Midbrain (tissue), 1 donor: ENCODE results near the gene DNM1.
A peak's percentile ranks its signal among the peaks of the same experiment; 100 is the strongest.

Experiments used
- DNase-seq: peaks from one replicate; lab custom pipeline; 2025; lab: John Stamatoyannopoulos, UW

DNM1 gene

DNA sequence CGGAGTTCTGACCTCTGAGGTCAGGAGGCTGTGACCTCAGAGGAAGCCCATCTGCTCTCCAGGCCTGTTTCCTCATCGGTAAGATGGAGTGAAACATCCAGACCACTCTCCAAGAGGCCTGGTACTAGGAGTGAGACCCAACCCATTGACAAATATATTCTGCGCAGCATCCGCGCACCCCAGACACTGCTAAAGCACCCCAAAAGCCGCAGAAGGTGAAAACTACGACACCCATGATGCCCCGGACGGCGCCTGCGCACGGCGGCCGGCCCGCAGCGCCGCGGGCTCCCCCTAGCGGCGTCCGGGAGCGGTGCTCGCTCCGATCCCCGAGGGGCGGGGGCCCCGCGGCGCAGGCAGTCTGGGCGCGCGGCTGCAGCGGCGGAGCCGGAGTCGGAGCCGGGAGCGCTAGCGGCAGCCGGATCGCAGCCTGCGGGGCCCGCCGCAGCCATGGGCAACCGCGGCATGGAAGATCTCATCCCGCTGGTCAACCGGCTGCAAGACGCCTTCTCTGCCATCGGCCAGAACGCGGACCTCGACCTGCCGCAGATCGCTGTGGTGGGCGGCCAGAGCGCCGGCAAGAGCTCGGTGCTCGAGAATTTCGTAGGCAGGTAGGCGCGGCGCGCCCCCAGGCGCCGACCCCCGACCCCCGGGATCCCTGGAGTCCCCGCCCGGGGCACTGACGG lies at the start of gene DNM1:
Gene DNM1, plus strand, starts transcription at position 356 of the 683 bp plus-strand sequence. Its CDS starts 92 bp downstream, at position 448.
- DNase-seq = peak; percentile 60

DNA sequence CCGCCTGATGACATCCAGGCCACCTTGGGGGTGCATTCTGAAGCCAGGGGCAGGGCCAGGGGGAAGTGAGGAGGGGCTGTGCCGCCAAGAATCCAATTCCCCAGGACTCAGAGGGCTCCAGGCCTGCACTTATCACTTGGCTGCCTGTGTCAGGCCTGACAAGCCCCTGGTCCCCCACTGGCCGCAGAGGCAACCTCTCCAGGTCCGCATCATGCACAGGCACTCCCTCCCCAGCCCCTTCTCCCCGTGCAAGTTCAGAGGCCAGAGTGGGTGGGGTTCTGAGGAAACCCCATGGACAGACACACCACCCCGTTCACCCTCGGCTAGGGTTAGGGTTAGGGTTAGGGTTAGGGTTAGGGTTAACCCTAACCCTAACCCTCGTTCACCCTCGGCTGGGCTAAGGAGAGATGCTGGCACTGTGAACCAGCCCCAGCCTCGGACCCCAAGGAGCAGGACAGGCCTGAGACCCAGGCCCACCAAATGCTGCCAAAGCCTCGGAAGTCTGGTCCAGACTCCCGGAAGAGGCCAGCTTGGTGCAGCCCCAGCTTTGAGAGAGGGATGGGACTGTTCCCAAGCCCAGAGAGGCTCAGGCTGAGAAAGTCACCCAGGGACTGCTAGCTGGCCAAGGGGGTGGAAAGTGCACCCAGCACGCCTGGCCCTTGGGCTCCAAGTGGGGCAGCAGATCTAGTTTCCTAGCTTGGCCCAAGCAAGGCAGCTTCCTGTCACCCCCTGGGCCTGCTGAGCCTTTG lies 49.1 kb upstream of the DNM1 start:
- no peak for DNase-seq

DNA sequence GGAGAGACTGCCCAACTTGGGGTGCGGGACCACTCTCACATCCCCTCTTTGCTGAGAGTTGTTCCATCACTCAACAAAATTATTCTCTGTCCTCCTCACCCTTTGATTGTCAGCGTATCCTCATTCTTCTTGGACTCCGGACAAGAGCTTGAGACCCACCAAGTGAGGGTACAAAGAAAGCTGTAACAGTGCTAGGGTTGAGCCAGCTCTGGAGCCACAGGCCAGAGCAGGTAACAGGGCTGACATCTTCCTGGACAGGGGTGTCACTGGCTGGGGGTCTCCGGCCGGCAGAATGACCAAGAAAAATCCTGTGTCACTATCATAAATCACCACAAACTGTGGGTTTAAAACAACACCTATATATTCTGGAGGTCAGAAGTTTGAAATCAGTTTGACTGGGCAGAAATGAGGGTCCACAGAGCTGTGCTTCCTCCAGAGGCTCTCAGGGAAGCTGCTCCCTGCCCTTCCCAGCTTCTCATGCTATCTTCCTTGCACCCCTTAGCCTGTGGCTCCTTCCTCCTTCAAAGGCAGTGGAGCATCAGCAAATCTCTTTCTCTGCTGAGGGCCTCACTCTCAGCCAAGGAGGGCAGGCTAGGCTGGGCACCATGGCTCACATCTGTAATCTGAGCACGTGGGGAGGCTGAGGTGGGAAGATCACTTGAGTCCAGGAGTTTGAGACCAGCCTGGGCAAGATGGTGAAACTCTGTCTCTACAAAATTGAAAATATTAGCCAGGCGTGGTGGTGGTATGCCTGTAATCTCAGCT lies 47.3 kb upstream of the DNM1 start:
- no peak for DNase-seq

DNA sequence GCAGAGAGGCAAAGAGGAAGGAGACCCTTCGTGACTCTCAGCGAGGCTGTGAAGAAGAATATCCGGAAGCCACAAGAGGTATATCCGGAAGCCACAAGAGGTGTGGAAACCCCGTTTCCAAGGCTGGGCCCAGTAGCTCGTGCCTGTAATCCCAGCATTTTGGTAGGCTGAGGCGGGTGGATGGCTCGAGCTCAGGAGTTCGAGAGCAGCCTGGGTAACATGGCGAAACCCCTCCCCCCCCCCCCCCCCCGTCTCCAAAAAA lies 43.7 kb upstream of the DNM1 start:
- no peak for DNase-seq

DNA sequence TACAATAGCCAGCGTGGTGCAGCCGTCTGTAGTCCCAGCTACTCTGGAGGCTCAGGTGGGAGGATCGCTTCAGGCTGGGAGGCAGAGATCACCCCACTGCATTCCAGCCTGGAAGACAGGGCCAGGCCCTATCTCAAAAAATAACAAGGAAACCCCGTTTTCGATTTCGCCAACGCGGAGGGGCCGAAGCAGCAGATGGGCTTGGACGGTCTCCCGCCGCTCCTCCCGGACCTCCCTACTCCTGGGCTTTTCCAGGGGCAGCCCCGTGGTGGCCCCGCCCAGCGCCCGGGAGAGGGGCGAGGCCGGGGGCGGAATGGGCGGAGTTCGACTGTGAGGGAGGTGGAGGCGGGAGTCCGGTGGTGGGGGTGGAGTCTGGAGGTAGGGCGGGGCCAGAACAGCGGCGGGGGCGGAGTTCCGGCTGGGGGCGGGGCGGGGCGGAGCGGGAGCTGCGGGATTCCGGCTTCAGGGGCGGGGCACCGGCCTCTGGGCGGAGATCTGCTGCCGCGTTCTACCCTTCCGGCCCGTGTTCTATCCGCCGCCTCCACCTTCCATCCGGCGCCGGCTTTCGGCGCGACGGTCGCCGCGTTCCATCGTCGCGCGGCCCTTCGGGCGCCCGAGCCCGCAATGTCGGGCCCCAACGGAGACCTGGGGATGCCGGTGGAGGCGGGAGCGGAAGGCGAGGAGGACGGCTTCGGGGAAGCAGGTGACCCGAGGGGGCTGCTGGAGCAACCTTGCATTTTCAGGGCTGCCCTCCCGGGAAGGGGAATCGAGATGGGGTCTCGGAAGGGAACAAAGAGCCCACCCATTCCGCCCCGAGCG lies 43.2 kb upstream of the DNM1 start, which contains the start of gene BBLN:
Gene BBLN, plus strand, starts transcription at position 482 of the 819 bp plus-strand sequence. Its CDS starts 143 bp downstream, at position 625.
- DNase-seq = peak; percentile 92

DNA sequence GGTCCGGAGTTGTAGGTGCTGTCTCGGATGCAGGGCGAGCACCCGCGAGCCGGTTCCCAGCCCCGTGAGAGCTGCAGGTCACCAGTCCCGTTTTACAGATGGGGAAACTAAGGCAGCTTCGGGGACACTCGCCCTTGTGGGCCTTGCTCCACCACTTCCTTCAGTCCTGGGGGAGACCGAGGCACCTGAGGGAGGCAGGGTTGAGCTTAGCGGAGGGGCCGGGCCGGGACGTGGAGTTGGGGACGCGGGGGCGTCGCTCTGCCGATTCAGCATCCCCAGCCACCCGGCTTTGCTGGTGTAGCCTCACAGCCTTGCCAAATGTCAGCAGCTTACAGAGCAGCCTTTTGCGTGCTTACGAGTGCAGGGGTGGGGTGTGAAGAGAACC lies 42.6 kb upstream of the DNM1 start:
- no peak for DNase-seq

DNA sequence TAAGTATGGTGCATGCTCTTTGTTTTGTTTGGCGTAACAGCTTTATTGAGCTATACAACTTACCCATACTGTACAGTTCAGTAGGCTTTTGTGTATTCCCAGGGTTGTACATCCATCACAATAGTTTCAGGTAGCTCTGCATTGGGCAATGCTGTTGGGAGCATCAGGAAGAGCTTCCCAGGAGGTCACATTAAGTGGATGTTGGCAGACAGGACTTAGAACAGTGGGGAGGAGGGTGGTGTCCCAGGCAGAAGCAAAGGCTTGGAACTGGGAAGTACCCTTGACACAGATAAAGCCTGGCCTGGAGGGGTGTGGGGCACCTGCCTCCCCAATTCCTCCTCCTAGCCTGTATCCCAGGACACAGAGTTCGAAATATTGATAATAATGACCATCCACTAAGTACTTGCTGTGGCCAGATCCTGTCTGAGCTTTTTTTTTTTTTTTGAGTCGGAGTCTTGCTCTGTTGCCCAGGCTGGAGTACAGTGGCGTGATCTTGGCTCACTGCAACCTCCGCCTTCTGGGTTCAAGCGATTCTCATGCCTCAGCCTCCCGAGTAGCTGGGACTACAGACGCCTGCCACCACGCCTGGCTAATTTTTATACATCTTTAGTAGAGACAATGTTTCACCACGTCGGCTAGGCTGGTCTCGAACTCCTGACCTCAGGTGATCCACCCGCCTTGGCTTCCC lies 41.8 kb upstream of the DNM1 start:
- DNase-seq = no peak

DNA sequence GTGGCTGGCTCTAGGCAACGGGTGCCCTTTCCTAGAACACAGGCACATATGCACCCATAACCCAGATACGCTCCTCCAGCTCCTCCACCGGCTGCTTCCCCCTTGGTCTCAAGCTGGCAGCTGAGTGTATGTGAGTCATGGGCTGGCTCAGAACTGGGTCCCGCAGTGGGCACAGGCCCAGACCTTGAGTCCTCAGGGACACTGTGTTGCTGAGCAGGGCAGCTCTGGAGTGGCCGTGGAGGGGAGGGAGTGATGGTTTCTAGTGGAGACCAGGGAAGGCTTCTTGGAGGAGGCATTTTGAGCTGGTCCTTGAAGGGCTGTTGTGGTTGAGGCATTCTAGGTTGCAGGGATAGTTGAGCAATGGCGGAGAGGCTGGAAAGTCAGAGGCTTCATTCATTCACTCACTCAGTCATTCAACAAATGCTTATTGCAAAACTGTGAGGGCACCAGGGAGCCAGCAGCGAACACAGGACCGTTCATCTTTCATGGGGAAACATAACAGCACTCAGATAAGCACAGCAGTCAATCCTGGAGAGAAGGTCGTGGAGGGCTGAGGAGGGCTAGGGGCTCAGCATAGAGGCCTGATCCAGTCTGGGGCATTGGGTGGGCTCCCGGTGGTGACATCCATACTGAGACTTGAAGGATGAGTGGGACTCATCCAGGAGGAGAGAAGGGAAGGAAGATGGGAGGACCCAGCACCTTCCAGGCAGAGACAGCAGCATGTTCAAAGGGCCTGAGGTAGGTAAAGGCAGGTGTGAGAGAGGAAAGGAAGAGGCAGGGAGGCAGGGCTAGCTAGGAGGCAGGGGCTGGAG lies 40.8 kb upstream of the DNM1 start:
- no peak for DNase-seq

DNA sequence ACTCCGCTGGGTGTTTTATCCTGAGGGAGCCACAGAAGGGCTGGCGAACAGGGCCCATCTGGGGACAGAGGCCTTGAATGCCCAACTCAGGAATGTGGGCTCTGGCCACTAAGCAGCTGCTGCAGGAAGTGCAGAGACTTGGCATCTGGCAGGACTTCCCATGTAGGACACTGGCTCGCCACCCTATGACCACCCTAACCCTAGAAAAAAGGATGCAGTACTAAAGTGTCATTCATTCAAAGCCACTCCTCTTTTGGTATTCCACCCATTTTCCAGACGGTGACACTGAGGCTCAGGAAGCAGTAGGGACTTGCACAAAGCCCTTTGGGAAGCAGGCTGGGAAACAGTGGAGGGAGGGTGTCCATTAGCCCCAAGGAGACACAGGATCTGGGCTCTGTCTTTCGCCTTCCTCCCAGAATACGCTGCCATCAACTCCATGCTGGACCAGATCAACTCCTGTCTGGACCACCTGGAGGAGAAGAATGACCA lies 40.1 kb upstream of the DNM1 start:
- no peak for DNase-seq

DNA sequence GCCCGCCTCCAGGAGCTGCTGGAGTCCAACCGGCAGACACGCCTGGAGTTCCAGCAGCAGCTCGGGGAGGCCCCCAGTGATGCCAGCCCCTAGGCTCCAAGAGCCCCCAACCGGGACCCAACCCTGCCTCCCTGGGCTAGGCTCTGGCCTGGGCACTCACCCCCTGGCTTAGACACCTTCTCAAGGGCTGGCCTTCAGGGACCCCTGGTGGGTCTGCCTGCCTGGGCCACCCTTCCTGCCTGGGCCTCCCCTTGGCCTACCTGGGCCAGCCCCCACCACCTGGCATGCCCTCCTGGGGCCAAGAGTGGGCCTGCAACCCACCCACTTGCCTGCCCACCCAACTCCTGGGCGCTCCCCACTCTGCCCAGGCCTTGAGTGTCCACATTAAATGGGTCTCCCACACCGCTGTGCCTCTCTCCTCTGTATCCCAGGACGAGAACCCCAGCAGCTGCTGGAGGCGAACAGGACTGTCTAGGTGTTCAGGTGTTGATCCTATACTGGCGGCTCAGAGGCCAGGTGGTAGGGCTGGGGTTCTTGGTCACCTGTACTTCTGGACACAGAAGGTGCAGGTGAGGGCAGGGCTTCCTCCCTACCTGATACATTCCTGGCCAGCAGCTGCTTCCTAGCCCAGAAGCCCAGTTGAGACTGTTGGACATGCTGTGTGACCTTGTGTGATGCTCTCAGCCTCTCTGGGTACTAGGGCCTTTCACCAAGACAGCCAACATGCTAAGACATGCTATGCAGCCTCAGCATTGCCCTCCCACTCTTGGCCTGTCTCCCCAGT lies 39.5 kb upstream of the DNM1 start:
- DNase-seq = no peak

DNA sequence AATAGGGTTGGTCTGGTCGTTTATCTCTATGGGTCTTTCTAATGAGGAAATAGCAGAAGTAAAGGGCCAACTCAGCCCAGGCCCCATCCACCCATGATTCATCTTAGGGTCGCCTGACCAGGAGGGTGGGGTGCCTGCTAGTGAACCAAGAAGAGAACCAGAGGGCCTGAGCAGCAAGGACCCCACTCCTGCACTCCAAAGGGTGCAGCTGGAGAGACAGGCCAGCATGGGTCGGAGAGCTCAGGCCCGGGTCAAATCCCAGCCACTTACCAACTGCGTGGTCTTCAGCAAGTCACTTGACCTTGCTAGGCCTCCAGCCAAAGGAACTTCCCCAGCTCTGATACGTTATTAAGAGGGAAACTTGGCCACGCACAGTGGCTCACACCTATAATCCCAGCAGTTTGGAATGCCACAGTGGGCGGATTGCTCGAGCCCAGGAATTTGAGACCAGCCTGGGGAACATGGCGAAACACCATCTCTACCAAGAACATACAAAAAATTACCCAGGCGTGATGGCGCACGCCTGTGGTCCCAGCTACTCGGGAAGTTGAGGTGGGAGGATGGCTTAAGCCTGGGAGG lies 38.8 kb upstream of the DNM1 start:
- DNase-seq = no peak

DNA sequence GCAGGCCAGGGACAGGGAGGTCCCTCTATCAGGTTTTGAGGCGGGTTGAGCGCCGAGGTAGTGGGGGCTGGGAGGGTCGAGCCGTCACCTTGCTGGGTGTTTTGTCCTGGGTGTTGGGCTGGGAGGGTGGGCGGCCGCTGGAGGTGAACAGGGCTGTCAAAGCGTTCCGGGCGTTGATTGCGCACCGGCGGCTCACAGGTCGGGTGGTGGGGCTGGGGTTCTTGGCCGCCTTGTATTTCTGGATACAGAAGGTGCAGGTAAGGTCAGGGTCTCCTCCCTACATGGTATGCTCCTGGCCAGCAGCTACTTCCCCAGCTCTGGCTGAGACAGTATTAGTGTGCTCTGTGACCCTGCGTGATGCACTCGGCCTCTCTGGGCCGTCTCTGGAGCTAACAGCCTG lies 37.0 kb upstream of the DNM1 start:
- DNase-seq = no peak

DNA sequence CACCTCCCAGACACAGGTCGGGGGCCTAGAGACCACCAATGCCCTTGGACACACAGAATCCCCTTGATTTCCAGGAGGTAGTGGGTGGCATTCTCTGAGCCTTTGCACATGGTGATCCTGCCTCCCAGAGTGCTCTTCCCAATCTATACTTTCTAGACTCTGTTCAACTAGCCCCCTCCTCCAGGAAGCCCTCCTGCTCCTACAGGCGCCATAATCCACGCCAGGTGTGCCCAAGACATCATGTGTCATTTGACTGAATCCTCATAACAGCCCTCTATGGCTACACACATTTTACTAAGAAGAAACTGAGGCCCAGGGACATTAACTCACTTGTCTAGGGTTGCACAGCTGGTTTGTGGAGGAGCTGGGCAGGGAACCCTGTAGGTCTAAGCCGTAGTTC lies 36.0 kb upstream of the DNM1 start:
- DNase-seq = no peak

DNA sequence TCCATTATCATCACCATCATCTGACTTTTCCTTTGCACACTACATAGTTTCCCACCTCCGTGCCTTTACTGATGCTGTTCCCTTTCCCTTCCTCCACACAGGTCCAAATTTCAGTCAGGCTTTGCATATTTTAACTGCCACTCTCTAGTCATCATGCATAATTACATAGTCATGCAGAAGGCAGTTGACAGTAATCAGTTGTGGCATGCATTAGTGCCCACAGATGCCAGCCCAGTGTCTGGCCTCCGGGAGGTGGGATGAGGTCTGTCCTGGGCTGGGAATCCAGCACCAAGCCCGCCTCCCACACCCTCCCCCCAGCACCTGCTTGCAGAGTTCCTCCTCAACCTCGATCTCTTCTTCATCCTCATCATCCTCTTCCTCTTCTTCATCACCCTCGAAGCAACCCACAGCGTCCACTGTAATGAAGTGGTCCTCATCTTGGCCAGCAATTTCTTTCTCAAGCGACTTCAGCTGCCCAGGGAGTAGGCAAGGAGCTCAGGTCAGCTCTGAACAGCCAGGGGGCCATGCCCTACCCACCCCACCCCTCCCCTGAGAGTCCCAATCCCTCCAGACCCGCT lies 34.4 kb upstream of the DNM1 start:
- DNase-seq = no peak

DNA sequence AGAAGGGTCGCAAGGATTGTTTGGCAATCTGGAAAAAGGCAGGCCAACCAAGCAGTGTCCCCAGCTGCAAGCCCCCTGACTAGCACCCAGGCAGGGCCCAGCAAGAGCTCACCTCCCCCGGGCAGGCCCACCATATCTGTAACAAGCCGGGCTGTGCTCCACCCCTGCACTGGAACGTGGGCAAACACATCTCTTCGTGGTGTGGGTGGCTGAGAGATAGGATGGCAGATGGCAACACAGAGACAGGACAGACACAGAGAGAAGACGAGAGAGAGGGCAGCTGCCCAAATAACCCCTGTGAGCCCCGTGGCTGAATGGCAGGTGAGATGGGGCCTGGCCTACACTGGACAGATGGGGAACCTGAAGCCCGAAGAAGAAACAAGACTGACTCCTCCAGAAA lies 33.7 kb upstream of the DNM1 start:
- no peak for DNase-seq

DNA sequence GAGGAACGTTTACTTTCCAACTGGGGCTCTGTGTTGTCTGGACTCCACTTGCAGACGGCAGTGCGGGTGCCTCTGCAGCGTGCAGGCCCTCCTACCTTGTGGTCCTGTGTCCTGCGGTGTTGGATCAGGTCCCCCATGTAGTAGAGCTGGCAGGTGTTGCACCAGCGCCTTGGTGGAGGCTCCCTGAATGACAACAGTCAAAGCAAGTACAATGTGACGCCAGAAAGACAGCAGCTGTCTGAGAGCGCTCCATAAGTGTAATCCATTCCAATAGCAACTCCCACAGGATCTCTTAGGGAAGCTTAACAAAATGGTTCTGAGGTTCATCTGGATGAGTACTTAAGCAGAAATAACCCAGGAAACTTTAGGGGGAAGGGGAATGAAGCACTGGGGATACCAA lies 33.3 kb upstream of the DNM1 start:
- no peak for DNase-seq

DNA sequence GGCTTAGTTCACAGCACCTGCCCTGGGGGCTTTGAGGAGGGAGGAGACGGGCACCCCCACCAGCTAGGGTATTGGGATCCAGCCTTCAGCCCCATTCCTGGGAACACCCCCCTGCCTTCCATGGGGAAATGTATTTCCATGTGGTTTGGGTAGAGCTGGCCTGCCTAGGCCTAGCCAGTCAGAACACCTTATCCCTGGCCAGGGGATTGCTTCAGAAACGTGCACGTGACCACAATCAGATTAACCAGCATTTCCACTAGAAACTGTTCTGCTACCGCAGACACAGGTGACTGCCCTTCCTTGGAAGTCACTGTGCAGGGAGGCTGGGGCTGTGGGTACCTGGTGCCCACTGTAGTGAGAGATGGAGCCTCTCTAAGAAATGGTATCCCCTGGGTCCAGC lies 29.1 kb upstream of the DNM1 start:
- no peak for DNase-seq

DNA sequence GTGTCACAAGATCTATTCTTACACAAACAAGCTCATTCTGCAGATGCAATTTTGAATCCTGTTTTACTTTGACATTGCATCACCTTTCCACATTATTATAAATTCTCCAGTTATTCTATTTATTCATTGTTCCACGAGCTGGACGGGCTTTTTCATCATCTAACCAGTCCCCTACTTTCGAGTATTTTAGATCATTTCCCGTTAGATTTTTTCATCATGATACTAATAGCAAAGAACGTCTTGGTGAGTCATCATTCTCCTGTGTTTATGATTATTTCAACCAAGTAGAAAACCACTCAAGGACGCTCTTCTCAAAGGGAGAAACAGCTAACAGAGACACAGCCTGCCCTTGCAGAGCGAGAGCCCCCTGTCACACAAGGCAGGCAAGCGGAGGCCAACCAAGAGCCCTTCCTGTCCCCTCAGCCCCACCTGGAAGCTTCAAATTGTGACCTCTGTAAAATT lies 28.0 kb upstream of the DNM1 start:
- no peak for DNase-seq

DNA sequence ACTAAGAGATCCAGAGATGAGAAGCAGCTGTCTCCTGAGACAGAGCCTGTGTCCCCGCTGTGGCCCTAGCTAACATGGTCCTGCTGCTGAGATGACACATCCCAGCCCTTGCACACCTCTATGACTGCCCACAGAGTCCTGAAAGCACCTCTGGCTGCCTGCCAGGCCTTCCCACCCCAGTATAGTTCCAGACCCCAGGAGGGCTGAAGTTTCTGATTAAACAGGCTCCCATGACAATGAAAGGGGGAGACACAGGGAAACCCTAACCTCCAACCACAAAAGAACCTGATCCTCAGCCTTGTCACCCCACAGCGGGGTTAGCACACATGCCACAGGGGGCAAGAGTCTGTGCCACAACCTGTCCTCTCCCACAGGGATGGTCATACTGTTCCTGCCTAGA lies 27.5 kb upstream of the DNM1 start:
- DNase-seq = no peak
